ENCODE data around the gene CACNB4.
"Not testable (repeated sequence)": the region's sequence is repeated elsewhere in the genome, so short reads cannot be mapped to it uniquely, and the experiment has no call there.

The CACNB4 gene

DNA sequence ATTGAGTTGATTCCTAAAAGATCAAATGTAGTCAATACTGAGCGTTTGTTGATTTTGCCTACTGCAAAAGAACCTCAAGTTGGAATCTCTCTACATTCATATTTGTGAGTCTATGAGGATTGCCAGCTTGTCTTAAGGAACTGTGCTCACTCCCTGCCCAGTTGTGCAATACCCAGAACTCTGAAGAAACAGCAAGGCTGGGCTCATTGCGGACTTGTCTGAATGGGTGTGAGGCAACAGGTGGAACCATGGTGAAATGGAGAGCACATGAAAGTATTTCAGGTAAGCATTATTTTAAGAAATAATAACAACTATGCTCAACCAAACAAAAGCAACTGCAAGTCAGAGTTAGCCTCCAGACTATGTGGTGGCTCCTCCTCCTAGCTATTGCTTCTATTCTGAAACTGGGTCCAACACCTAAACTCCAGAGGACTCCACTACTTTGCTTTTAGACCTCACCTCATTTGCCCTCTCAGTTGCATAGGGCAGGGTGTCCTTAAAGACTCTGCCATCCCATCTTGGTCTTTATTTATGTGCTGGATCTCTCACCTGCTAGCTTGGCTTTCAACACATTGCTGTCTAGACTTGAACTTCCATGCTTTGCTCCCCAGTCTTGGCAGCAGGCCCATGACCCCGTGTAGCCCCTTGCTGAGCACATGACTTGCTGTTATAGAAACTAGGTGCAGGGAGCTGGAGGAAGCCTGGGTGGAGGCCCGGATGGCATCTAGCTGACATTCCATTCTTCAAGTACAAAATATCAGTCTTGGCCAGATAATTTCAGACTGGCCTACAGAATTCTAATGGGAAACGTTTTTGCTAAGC, 175.8 kb downstream of the CACNB4 start:
- no peak overlapping the region for H3K27ac ChIP-seq (ENCODE audit: low read depth, low read length, severe bottlenecking)
- WGBS, 2 experiments (ENCODE audit: insufficient coverage in 2 of 2) = 75% methylated on average over 4 of the region's 5 CpGs; no CpG with 5 or more reads in 1 of the 2 experiments
- no peak overlapping the region for H3K4me3 ChIP-seq (ENCODE audit: extremely low read depth, insufficient read depth, low read length, poor library complexity, severe bottlenecking)
- no peaks in the 10 kb centered on the region for H3K36me3 ChIP-seq (ENCODE audit: control insufficient read depth, insufficient read depth, low read length)
- H3K9me3 ChIP-seq (ENCODE audit: control insufficient read depth, low read length) = no peaks in the 10 kb centered on the region
- no peaks in the 10 kb centered on the region for H3K4me1 ChIP-seq (ENCODE audit: control insufficient read depth, insufficient read depth, low read length, poor library complexity, severe bottlenecking)

DNA sequence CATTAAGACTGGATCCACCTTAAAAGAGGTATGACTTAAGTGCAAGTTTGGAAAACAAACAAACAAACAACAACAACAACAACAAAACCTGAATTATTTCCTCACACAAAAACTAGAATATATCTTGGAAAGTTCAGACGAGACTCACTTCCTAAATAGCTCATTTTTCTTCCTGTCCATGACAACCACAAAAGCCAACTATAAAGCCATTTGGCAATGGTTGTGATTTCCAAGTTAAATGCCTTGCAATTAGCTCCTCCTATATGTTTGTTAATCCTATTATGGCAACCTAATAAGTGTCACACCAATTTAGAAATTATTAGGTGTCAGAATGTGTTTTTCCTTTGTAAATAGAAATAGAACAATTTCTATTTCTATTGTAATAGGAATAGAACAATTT, 179.1 kb downstream of the CACNB4 start:
- 91% methylated on average over 1 of the region's 1 CpG; no CpG with 5 or more reads in 1 of the 2 experiments for WGBS, 2 experiments (ENCODE audit: insufficient coverage in 2 of 2)

DNA sequence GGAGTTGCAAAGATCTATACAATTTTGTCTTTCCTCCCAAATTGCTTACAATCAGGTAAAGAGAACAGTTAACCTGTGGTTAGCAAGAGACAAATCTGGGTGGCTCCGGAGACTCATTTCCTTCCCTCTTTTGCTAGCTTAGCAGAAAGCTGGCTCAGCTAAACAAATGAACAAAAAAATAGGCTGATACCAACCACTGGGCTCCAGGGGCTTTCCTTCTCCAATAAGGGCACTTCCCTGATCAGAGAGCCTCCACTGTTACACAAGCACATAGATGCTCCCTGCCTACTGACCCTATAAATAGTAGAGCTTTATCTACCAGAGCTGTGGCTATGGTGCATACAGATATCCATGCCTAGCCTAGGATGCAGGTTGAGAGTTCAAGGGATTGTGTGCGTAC, 180.5 kb downstream of the CACNB4 start:
- Histone ChIP-seq H3K36me3 (ENCODE audit: control insufficient read depth, insufficient read depth, low read length) (no peaks in the 10 kb centered on the region), H3K9me3 (ENCODE audit: control insufficient read depth, low read length) (no peaks in the 10 kb centered on the region), H3K4me1 (ENCODE audit: control insufficient read depth, insufficient read depth, low read length, poor library complexity, severe bottlenecking) (no peaks in the 10 kb centered on the region), H3K27ac (ENCODE audit: low read depth, low read length, severe bottlenecking) (no peak overlapping the region), H3K4me3 (ENCODE audit: extremely low read depth, insufficient read depth, low read length, poor library complexity, severe bottlenecking) (no peak overlapping the region)
- WGBS, 2 experiments (ENCODE audit: insufficient coverage in 2 of 2) = 86 to 100% methylated on average over 1 of the region's 2 CpGs

More for the DNA sequence above, 179.1 kb downstream of the CACNB4 start:
- Histone ChIP-seq H3K27ac (ENCODE audit: low read depth, low read length, severe bottlenecking) (no peak overlapping the region), H3K4me1 (ENCODE audit: control insufficient read depth, insufficient read depth, low read length, poor library complexity, severe bottlenecking) (no peaks in the 10 kb centered on the region), H3K9me3 (ENCODE audit: control insufficient read depth, low read length) (no peaks in the 10 kb centered on the region), H3K4me3 (ENCODE audit: extremely low read depth, insufficient read depth, low read length, poor library complexity, severe bottlenecking) (no peak overlapping the region), H3K36me3 (ENCODE audit: control insufficient read depth, insufficient read depth, low read length) (no peaks in the 10 kb centered on the region)

DNA sequence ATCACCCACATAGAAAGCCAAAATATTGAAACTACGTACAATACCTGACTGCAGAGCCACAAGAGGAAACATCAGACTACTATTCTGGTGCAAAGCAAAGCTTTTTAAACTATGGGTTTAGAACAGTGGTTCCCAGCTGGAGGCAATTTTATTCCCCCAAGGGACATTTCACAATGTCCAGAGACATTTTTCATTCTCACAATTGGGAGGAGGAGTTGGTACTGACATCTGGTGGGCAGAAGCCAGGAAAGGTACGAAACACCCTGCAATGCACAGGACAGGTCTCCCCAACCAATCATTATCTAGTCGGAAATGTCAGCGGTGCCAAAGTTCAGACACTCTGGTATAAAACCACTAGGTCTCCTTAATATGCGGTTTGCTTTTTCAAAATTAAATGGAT, 182.2 kb downstream of the CACNB4 start:
- no peak overlapping the region for H3K4me3 ChIP-seq (ENCODE audit: extremely low read depth, insufficient read depth, low read length, poor library complexity, severe bottlenecking)
- no peaks in the 10 kb centered on the region for H3K36me3 ChIP-seq (ENCODE audit: control insufficient read depth, insufficient read depth, low read length)
- H3K9me3 ChIP-seq (ENCODE audit: control insufficient read depth, low read length) = no peaks in the 10 kb centered on the region
- WGBS, 2 experiments (ENCODE audit: insufficient coverage in 2 of 2) = 71 to 100% methylated on average over 1 of the region's 5 CpGs
- no peak overlapping the region for H3K27ac ChIP-seq (ENCODE audit: low read depth, low read length, severe bottlenecking)
- no peaks in the 10 kb centered on the region for H3K4me1 ChIP-seq (ENCODE audit: control insufficient read depth, insufficient read depth, low read length, poor library complexity, severe bottlenecking)

DNA sequence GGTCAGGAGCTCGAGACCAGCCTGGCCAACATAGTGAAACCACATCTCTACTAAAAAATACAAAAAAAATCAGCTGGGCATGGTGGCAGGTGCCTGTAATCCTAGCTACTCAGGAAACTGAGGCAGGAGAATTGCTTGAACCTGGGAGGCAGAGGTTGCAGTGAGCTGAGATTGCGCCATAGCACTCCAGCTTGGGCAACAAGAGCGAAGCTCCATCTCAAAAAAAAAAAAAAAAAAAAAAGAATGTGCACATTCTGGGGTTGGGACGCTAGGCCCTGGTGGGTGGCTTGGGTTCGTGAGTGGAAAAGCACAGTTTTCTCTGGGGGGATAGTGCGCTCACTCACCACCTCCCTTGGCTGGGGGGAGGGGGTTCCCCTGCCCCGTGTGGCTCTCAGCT, 183.2 kb downstream of the CACNB4 start:
- H3K36me3 ChIP-seq (ENCODE audit: control insufficient read depth, insufficient read depth, low read length); H3K27ac ChIP-seq (ENCODE audit: low read depth, low read length, severe bottlenecking); H3K9me3 ChIP-seq (ENCODE audit: control insufficient read depth, low read length); H3K4me3 ChIP-seq (ENCODE audit: extremely low read depth, insufficient read depth, low read length, poor library complexity, severe bottlenecking); H3K4me1 ChIP-seq (ENCODE audit: control insufficient read depth, insufficient read depth, low read length, poor library complexity, severe bottlenecking): not testable (repeated sequence)
- WGBS, 2 experiments (ENCODE audit: insufficient coverage in 2 of 2) = 100% methylated on average over 1 to 4 of the region's 7 CpGs

DNA sequence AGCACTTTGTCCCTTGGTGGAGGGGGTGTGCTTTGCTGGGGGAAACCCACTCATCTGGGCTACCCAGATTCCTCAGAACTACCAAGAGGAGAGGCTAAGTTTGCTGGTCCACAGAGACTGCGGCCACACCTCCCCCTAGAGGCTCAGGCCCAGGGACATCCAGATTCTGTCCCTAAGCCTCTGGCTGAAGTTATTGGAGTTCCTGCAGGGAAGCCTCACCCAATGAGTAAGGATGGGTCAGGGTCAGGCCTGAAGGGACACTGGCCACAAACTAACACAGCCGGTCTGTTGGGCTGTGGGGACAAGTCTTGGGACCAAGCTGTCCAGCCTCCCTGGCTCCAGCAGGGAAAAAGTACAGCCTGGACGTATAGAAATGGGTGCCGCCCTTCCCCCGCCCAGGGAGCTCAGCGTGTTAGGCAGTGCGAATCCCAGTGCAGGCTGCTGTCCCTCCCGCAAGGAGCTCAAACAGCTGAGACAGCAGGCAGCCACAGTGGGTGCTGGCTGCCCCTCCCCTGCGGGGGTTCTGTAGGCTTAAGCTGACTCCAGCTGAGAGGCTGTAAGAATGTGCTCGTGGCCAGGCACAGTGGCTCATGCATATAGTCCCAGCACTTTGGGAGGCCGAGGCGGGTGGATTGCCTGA, 183.7 kb downstream of the CACNB4 start:
- Histone ChIP-seq H3K4me3 (ENCODE audit: extremely low read depth, insufficient read depth, low read length, poor library complexity, severe bottlenecking) (no peak overlapping the region), H3K9me3 (ENCODE audit: control insufficient read depth, low read length) (no peaks in the 10 kb centered on the region), H3K4me1 (ENCODE audit: control insufficient read depth, insufficient read depth, low read length, poor library complexity, severe bottlenecking) (no peaks in the 10 kb centered on the region), H3K36me3 (ENCODE audit: control insufficient read depth, insufficient read depth, low read length) (no peaks in the 10 kb centered on the region), H3K27ac (ENCODE audit: low read depth, low read length, severe bottlenecking) (no peak overlapping the region)
- 87 to 96% methylated on average over 10 to 12 of the region's 12 CpGs for WGBS, 2 experiments (ENCODE audit: insufficient coverage in 2 of 2)

DNA sequence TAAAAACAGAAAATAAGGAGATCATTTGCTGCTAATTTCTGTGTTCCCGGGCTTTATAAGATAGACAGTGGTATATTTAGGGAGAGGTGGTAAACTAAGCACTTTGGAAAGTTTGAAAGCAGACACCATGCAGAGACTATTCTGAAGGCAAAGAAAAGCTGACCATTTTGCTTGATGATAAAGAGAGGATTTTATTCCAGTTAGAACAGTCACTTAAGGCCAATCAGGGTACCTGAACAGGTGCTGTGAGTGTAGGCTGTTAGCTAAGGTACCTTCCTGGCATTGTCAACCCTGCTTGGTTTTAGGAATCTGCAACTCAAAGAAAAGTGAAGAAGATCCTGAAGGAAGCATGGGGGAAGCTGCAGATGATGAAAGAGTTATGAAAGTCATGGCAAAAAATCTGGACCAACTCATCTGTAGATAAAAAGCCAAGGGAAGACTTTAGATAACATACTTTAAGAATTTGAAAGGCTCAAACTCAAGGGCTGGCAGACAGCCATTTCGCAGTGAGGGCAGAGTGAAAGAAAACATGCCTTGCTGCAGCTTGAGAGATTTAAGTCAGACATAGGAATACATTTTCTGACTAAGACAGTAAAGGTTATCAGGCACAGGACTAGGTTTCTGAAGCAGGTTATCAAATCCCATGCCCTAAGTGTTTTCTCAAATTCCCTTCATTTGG, 190.5 kb downstream of the CACNB4 start:
- Histone ChIP-seq H3K4me3 (ENCODE audit: extremely low read depth, insufficient read depth, low read length, poor library complexity, severe bottlenecking) (no peak overlapping the region), H3K27ac (ENCODE audit: low read depth, low read length, severe bottlenecking) (peak overlapping the region; percentile 0), H3K9me3 (ENCODE audit: control insufficient read depth, low read length) (no peaks in the 10 kb centered on the region), H3K4me1 (ENCODE audit: control insufficient read depth, insufficient read depth, low read length, poor library complexity, severe bottlenecking) (no peaks in the 10 kb centered on the region), H3K36me3 (ENCODE audit: control insufficient read depth, insufficient read depth, low read length) (no peaks in the 10 kb centered on the region)
- WGBS, 2 experiments (ENCODE audit: insufficient coverage in 2 of 2) = 90 to 95% methylated on average over 2 of the region's 2 CpGs

DNA sequence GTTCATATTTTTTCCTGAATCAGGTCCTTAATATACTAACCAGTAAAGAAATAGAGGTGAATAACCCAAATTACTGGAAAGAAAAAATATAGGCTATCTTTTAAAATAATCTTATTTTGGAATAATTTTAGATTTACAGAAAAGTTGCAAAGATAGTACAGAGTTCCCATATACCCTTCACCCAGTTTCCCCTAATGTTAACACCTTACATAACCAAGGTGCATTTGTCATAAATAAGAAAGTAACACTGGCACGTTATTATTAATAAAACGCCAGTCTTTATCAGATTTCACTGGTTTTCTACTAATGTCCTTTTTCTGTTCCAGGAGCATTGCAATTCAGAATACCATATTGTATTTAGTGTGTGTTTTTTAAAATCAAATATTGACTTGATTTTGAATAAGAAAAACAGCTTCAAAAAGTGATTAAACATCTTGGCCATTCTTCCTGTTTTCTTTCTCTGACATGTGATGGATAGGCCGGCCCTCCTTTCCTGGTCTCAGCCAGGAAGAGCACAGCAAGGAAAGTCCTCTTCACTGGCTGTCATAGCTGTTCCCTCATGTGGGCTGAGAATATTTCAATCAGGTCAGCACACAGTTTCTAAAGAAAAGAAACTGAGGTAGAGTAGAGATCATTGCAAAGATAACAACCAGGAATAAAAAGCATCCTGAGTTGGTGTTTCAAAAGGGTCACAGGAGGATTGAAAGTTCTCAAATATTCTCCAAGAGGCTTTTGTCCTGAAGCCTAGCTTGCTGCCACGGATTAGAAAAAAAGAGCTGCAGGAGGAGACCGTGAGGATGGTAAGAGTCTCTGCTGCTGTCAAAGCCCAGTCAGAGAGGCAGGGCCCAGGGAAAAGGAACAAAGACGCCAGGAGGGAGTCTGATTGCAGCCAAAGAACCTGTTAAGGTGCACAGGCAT, 191.3 kb downstream of the CACNB4 start:
- 48 to 58% methylated on average over 4 of the region's 6 CpGs for WGBS, 2 experiments (ENCODE audit: insufficient coverage in 2 of 2)
- H3K4me1 ChIP-seq (ENCODE audit: control insufficient read depth, insufficient read depth, low read length, poor library complexity, severe bottlenecking) = no peaks in the 10 kb centered on the region
- peak overlapping the region; percentile 0 for H3K27ac ChIP-seq (ENCODE audit: low read depth, low read length, severe bottlenecking)
- H3K9me3 ChIP-seq (ENCODE audit: control insufficient read depth, low read length) = no peaks in the 10 kb centered on the region
- H3K36me3 ChIP-seq (ENCODE audit: control insufficient read depth, insufficient read depth, low read length) = no peaks in the 10 kb centered on the region
- no peak overlapping the region for H3K4me3 ChIP-seq (ENCODE audit: extremely low read depth, insufficient read depth, low read length, poor library complexity, severe bottlenecking)

DNA sequence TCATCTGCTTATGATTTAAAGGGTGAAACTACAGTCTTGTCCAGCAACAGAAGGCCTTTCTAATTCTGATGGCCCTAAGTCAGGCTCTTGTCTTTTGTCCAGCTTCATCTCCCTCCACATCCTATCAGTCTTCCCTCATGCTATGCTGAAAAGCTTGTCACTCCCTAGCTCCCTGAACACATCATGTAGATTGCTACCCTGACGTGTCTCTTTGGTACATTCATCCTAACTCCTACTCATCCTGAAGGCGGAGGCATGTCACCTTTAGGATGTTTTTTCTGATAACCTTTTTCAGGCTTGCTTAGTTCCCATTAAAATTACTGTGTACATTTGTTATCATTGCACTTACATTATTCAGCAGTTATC, 192.2 kb downstream of the CACNB4 start:
- H3K9me3 ChIP-seq (ENCODE audit: control insufficient read depth, low read length) = no peaks in the 10 kb centered on the region
- no peaks in the 10 kb centered on the region for H3K36me3 ChIP-seq (ENCODE audit: control insufficient read depth, insufficient read depth, low read length)
- H3K27ac ChIP-seq (ENCODE audit: low read depth, low read length, severe bottlenecking) = no peak overlapping the region
- no peak overlapping the region for H3K4me3 ChIP-seq (ENCODE audit: extremely low read depth, insufficient read depth, low read length, poor library complexity, severe bottlenecking)
- WGBS, 2 experiments (ENCODE audit: insufficient coverage in 2 of 2) = 78 to 80% methylated on average over 1 to 2 of the region's 2 CpGs
- no peaks in the 10 kb centered on the region for H3K4me1 ChIP-seq (ENCODE audit: control insufficient read depth, insufficient read depth, low read length, poor library complexity, severe bottlenecking)

DNA sequence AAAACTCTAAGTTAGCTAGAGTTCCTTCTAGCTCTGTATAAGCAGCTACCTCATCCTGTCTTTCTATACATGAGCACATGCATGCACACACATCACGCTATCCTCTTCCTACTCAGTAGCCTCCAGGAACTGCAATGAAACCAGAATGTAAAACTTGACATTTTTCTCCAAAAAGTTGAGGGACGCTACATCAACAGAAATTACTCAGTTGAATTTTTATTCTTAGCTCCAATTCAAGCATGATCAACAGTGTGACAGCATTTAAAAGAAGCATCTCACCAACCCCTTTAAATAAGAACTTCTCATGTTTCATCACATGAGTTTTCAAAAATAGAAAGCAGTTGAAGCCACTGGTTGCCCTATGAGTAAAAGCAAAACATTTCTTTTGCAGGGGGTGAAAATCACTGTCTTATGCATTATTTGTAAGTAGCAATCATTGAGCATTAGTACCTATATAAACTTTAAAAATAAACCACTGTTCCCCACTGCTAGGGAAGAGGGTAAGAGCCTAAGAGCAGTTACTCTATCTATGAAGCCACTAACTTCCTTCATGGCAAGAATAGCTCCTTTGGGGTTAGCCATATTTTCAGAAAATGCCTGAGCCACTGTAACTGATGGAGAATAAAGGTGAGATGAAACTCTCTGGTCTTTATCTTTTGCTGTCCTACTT, 192.7 kb downstream of the CACNB4 start:
- Histone ChIP-seq H3K4me3 (ENCODE audit: extremely low read depth, insufficient read depth, low read length, poor library complexity, severe bottlenecking) (no peak overlapping the region), H3K4me1 (ENCODE audit: control insufficient read depth, insufficient read depth, low read length, poor library complexity, severe bottlenecking) (no peaks in the 10 kb centered on the region), H3K27ac (ENCODE audit: low read depth, low read length, severe bottlenecking) (no peak overlapping the region), H3K9me3 (ENCODE audit: control insufficient read depth, low read length) (no peaks in the 10 kb centered on the region), H3K36me3 (ENCODE audit: control insufficient read depth, insufficient read depth, low read length) (no peaks in the 10 kb centered on the region)
- WGBS, 2 experiments (ENCODE audit: insufficient coverage in 2 of 2) = 96 to 100% methylated on average over 2 of the region's 2 CpGs
